HFF-Myc (cell line): ENCODE results near the gene BTAF1.

Source experiments
- DNase-seq: peaks from one replicate; pipeline ENCODE4 v3.0.0-alpha.2; 2011; ENCODE audit warnings: low read depth; ENCODE audit errors: extremely low read depth
- H3K4me3 ChIP-seq: replicated peaks from 2 replicates; pipeline ENCODE4 v1.5.1; 2011; ENCODE audit warnings: low read depth, mild to moderate bottlenecking, control low read depth, low read length
- TF ChIP-seq, protein P1 (sequence below): IDR thresholded peaks from 2 replicates; pipeline ENCODE4 v1.5.1; 2012; ENCODE audit warnings: mild to moderate bottlenecking, low read depth, low read length, control low read depth; ENCODE audit errors: missing control alignments

BTAF1 gene

DNA sequence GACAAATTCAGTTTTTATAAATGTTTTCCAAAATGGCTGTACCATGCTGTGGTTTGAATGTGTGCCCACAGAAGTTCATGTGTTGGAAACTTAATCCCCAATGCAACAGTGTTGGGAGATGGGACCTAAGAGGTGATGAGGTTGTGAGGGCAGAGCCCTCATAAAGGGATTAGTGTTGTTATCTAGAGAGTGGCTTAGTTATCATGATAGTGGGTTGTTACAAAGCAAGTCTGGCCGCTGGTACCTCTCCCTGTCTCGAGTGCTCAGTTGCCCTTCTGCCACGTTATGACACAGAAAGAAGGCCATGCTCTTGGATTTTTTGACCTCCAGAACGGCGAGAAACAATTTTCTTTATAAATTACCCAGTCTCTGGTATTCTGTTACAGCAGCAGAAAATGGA is 119.0 kb downstream of the BTAF1 start:
- TF ChIP-seq, protein P1, sequence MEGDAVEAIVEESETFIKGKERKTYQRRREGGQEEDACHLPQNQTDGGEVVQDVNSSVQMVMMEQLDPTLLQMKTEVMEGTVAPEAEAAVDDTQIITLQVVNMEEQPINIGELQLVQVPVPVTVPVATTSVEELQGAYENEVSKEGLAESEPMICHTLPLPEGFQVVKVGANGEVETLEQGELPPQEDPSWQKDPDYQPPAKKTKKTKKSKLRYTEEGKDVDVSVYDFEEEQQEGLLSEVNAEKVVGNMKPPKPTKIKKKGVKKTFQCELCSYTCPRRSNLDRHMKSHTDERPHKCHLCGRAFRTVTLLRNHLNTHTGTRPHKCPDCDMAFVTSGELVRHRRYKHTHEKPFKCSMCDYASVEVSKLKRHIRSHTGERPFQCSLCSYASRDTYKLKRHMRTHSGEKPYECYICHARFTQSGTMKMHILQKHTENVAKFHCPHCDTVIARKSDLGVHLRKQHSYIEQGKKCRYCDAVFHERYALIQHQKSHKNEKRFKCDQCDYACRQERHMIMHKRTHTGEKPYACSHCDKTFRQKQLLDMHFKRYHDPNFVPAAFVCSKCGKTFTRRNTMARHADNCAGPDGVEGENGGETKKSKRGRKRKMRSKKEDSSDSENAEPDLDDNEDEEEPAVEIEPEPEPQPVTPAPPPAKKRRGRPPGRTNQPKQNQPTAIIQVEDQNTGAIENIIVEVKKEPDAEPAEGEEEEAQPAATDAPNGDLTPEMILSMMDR, result no peak
- H3K4me3 ChIP-seq, result no peak overlapping the region
- DNase-seq, result no peak

DNA sequence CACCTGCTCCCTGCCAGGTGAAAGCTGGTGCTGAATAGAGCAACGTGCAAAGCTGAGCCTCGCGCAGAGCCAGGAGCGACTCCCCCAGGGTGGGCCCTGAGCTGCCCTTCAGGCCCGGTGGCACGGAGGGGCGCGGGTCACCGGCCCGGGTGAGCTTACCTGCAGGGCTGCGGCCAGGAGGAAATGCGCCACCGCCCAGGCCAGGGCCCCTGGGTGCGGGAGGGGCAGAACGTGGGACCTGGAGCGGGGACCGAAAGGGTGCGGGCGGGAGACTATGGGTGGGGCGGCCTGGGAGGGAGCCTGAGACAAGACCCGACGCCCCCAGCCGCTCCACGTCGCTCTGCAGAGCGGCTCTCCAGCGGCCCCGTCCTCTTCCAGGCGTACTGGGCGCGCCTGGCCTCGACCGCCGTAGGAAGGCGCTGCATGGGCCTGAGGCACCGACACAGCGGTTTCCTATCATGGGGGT is 122.1 kb downstream of the BTAF1 start:
- no peak for DNase-seq
- no peak overlapping the region for H3K4me3 ChIP-seq
- TF ChIP-seq, protein P1, result no peak

DNA sequence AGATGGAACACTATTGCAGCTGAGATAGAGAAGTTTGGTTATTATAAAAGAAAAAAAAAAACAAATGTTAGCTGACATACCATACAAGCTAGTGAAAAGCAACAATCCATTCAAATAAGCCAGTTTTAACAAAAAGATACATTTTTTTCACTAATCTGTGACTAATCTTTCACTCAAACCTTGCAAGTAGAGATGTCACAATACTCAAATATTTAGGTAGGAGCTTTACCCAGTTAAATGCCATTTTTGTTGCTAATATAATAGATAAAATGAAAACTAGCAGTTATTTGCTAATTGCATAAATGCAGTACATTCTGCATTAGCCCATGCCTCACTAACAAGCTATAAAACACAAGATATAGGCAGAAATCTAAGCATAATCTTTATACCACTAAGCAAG is 123.6 kb downstream of the BTAF1 start:
- TF ChIP-seq, protein P1, result no peak
- no peak overlapping the region for H3K4me3 ChIP-seq
- DNase-seq, result no peak

DNA sequence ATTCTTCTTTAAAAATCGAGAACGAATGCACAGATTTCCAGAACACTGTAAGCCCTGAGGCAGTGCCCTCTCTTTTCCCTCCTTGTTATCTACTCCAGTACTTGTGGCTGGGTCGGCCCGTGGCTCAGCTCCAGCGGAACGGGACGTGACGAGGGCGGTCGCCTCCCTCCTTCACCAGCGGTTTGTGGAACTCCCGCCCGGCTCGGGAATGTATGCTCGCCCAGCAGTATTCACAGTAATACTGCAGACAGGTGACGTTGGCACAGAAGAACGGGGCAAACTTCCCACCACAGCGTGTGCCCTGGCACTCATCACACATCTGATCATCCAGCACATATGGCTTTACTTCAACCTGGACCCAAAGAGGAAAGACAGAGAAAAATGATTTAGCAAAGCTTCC is 128.5 kb downstream of the BTAF1 start:
- H3K4me3 ChIP-seq, result no peak overlapping the region
- no peak for DNase-seq
- TF ChIP-seq, protein P1, result no peak

DNA sequence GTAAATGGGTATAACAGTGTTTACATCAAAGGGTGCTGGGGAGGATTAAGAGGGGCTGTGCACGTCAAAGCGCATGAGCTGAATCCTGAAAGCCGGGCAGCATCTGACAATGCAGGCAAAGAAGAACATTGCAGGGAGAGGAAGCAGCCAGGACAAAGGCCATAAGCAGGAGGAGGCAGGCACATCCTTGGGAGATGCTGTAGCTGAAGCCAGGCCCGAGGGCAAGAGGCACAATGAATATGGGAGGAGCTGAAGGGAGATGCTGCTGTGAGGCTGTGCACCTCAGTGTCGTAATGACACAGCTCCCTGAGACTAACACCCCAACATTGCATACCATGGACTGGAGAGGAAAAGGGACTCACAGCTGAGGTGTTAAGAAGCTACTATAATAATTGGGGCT is 129.2 kb downstream of the BTAF1 start:
- no peak for DNase-seq
- no peak overlapping the region for H3K4me3 ChIP-seq
- TF ChIP-seq, protein P1, result no peak

DNA sequence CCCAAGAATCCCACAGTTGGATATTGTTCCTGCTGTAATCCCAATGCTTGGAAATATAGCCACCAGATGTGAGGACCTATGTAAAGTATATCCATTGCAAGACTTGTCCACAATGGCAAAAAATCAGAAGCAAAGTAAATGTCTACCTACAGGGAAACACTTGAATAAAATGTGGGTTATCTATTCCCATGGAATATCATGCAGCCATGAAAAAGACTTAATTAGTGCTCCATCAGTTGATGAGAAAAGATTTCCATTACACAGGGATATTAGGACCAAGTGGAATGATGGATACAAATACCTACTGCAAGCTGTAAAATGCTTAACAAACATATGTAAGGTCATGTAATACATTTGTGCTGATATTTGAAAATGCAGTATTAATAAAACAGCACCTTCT is 131.2 kb downstream of the BTAF1 start:
- no peak overlapping the region for H3K4me3 ChIP-seq
- TF ChIP-seq, protein P1, result no peak
- DNase-seq, result no peak

DNA sequence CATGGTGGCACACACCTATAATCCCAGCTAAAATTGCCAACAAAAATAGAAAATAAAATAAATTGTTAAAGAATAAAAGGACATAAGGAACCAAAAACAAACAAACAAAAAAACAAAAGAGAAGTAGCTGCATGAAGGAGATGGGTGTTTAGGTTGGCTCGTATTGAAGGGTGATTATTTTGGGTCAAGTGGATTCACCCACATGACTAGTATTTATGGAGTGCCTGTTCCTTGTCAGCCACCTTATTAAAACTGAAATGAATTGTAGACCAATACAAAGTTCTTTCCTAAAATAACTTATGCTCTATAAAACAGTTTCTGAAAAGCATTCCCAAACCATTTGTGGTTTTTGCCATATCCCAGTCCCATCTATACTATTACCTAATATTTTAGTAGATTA is 138.7 kb downstream of the BTAF1 start:
- TF ChIP-seq, protein P1, result no peak
- DNase-seq, result no peak

More for the DNA sequence above, 138.7 kb downstream of the BTAF1 start:
- no peak overlapping the region for H3K4me3 ChIP-seq
